ENCODE results near the gene UTS2. TPM values are rescaled to one million over a fixed set of nuclear protein-coding genes. Genes with fewer than 3 reads are reported as not detected.

The UTS2 gene
- not detected for total RNA-seq

- no peak for DNase-seq
Observed at GRCh38 chr1:7852804-7853683, at the start of gene UTS2. TSS of gene UTS2 (minus strand) at chr1:7853065. CDS start at chr1:7853003, 62 bp downstream.

GRCh38 chr1:7899741-7900140 lies 46.9 kb upstream of the UTS2 start:
- no peak for DNase-seq

- DNase-seq, result no peak
Observed at GRCh38 chr1:7898962-7899361, 46.1 kb upstream of the UTS2 start.

GRCh38 chr1:7896994-7897393 lies 44.1 kb upstream of the UTS2 start:
- no peak for DNase-seq

GRCh38 chr1:7893529-7894180 lies 40.8 kb upstream of the UTS2 start:
- DNase-seq, result no peak

- no peak for DNase-seq
Observed at GRCh38 chr1:7891804-7892203, 38.9 kb upstream of the UTS2 start.

- no peak for DNase-seq
Observed at GRCh38 chr1:7890853-7891252, 38.0 kb upstream of the UTS2 start.

GRCh38 chr1:7888248-7889081 lies 35.6 kb upstream of the UTS2 start:
- DNase-seq, result no peak

- DNase-seq, result no peak
Observed at GRCh38 chr1:7886405-7886745, 33.5 kb upstream of the UTS2 start.

- no peak for DNase-seq
Observed at GRCh38 chr1:7885513-7886404, 32.9 kb upstream of the UTS2 start.

- DNase-seq, result no peak
Observed at GRCh38 chr1:7884757-7885156, 31.9 kb upstream of the UTS2 start.

- no peak for DNase-seq
Observed at GRCh38 chr1:7879228-7879627, 26.4 kb upstream of the UTS2 start.

- DNase-seq, result no peak
Observed at GRCh38 chr1:7878027-7878426, 25.2 kb upstream of the UTS2 start.

GRCh38 chr1:7873801-7874795 lies 21.2 kb upstream of the UTS2 start:
- no peak for DNase-seq

GRCh38 chr1:7871136-7871535 lies 18.3 kb upstream of the UTS2 start:
- DNase-seq, result no peak

- DNase-seq, result no peak
Observed at GRCh38 chr1:7869136-7869920, 16.5 kb upstream of the UTS2 start.

GRCh38 chr1:7868070-7868780 lies 15.4 kb upstream of the UTS2 start:
- no peak for DNase-seq

- no peak for DNase-seq
Observed at GRCh38 chr1:7865978-7866377, 13.1 kb upstream of the UTS2 start.

- no peak for DNase-seq
Observed at GRCh38 chr1:7863756-7864328, 11.0 kb upstream of the UTS2 start.
